Stimulated activated CD4-positive, alpha-beta T cell treated with anti-CD3 and anti-CD28 coated beads, Interleukin-12 subunit alpha, Interleukin-12 subunit beta, amount 100 ng/mL, for 24 hours (primary cell): ENCODE measurements around the gene OGFRL1.
"Not testable (repeated sequence)": the region's sequence is repeated elsewhere in the genome, so short reads cannot be mapped to it uniquely, and the experiment has no call there.

Experiments used
- DNase-seq, 2 experiments: peaks; one replicate each; pipeline ENCODE4 v3.0.0-alpha.2; 2020; ENCODE audit warnings: low read depth in 2 of 2

Gene OGFRL1

GRCh38 chr6:71288228-71289038, at the start of gene OGFRL1:
Gene OGFRL1 (plus strand): TSS chr6:71288811. CDS start chr6:71288937, 126 bp downstream.
- DNase-seq: peak; percentile 28 to 46

GRCh38 chr6:71239694-71240093, 48.9 kb upstream of the OGFRL1 start:
- DNase-seq: no peak

GRCh38 chr6:71245265-71246049, 43.2 kb upstream of the OGFRL1 start:
- no peak for DNase-seq

GRCh38 chr6:71246596-71246995, 42.0 kb upstream of the OGFRL1 start:
- no peak for DNase-seq

- no peak for DNase-seq
Measured at GRCh38 chr6:71248306-71248765, 40.3 kb upstream of the OGFRL1 start.

GRCh38 chr6:71248878-71249544, 39.6 kb upstream of the OGFRL1 start:
- DNase-seq: no peak

- DNase-seq: no peak
Measured at GRCh38 chr6:71250099-71250602, 38.5 kb upstream of the OGFRL1 start.

- DNase-seq: no peak
Measured at GRCh38 chr6:71252410-71252809, 36.2 kb upstream of the OGFRL1 start.

GRCh38 chr6:71252960-71253359, 35.7 kb upstream of the OGFRL1 start:
- no peak for DNase-seq

GRCh38 chr6:71254323-71254722, 34.3 kb upstream of the OGFRL1 start:
- DNase-seq: no peak

GRCh38 chr6:71258078-71258866, 30.3 kb upstream of the OGFRL1 start:
- DNase-seq: no peak

- DNase-seq: no peak
Measured at GRCh38 chr6:71259888-71260604, 28.6 kb upstream of the OGFRL1 start.

- DNase-seq: no peak
Measured at GRCh38 chr6:71262914-71263313, 25.7 kb upstream of the OGFRL1 start.

- DNase-seq: not testable (repeated sequence)
Measured at GRCh38 chr6:71266392-71266791, 22.2 kb upstream of the OGFRL1 start.

GRCh38 chr6:71268735-71269437, 19.7 kb upstream of the OGFRL1 start:
- no peak for DNase-seq

GRCh38 chr6:71277926-71278600, 10.5 kb upstream of the OGFRL1 start:
- no peak for DNase-seq

- no peak for DNase-seq
Measured at GRCh38 chr6:71279321-71279720, 9.3 kb upstream of the OGFRL1 start.

GRCh38 chr6:71279740-71280139, 8.9 kb upstream of the OGFRL1 start:
- no peak for DNase-seq

GRCh38 chr6:71280701-71281100, 7.9 kb upstream of the OGFRL1 start:
- no peak for DNase-seq
